Heart right ventricle (tissue), 16 donors: ENCODE results near the gene PRKAB1. TPM values are rescaled to one million over a fixed set of nuclear protein-coding genes. Genes with fewer than 3 reads are reported as not detected.
"Not testable (repeated sequence)": the region's sequence is repeated elsewhere in the genome, so short reads cannot be mapped to it uniquely, and the experiment has no call there.

Experiments
- ATAC-seq, 8 donors: fragments of 200-7000 bp; cut with Tn5 transposase; one replicate each; pipeline ENCODE4 v1.9.1; 2020; ENCODE audit warnings: mild to moderate bottlenecking in 8 of 8, moderate library complexity in 8 of 8, moderate number of reproducible peaks in 1 of 8
- DNase-seq, 2 donors: peaks; one replicate each; pipeline ENCODE4 v3.0.0-alpha.2; 2020
- H3K27ac ChIP-seq, 10 donors: fragments of 200-600 bp; sonication (generic) in 2 of 10; one replicate each; pipeline versions ENCODE4 v1.5.0 to v1.8.0; 2020 to 2022; ENCODE audit warnings: mild to moderate bottlenecking in 3 of 10
- H3K27me3 ChIP-seq, 7 donors: fragments of 200-600 bp; one replicate each; pipeline ENCODE4 v1.8.0; 2021 to 2022; ENCODE audit warnings: mild to moderate bottlenecking in 2 of 7
- H3K36me3 ChIP-seq, 9 donors: fragments of 200-600 bp; sonication (generic) in 1 of 9; one replicate each; pipeline versions ENCODE4 v1.5.0 to v1.8.0; 2020 to 2022; ENCODE audit warnings: mild to moderate bottlenecking in 2 of 9
- H3K4me1 ChIP-seq, 9 donors: fragments of 200-600 bp; sonication (generic) in 1 of 9; one replicate each; pipeline versions ENCODE4 v1.5.0 to v1.8.0; 2020 to 2022; ENCODE audit warnings: mild to moderate bottlenecking in 4 of 9
- H3K4me3 ChIP-seq, 10 donors: fragments of 200-600 bp; sonication (generic) in 2 of 10; one replicate each; pipeline versions ENCODE4 v1.5.0 to v1.8.0; 2020 to 2022; ENCODE audit warnings: mild to moderate bottlenecking in 7 of 10, moderate library complexity in 2 of 10
- H3K9me3 ChIP-seq, 11 donors: fragments of 200-600 bp in 10 of 11; sonication (generic) in 2 of 11; one replicate each; pipeline versions ENCODE4 v1.5.0 to v1.8.0; 2013 to 2022; ENCODE audit warnings: mild to moderate bottlenecking in 2 of 11, control low read depth in 1 of 11, moderate library complexity in 1 of 11
- WGBS, 2 donors: extraction: QIAGEN DNeasy Blood & Tissue Kit; methylation state at CpG; one replicate each; pipeline ENCODE4 v1.1.7; 2013; ENCODE audit warnings: inconsistent platforms in 1 of 2; 5-methylcytosine and 5-hydroxymethylcytosine counted together
- intact Hi-C, 10 donors: fragments of 100-400 bp; cut with DNase I; formaldehyde crosslinking; loops; one replicate each; pipeline versions ENCODE4 v1.11.1 to v1.14.2; 2022
- polyA plus RNA-seq, 2 donors: library from polyadenylated mRNA; stranded (reverse); fragments of 200-250 nt; gene quantifications; one replicate each; pipeline ENCODE4 v1.2.3, GENCODE V29; 2013
- total RNA-seq, 10 donors: library from RNA; stranded (reverse); fragmentation: NEBNext Ultra II Directional in 3 of 10; extraction: Animal tissue kit (Norgen Biotek cat#: 25700) in 3 of 10; gene quantifications; one replicate each; pipeline versions ENCODE4 v1.2.1 to v1.2.4, GENCODE V29; 2021 to 2023
- TF ChIP-seq, protein P1 (sequence below), 9 donors: fragments of 200-600 bp; sonication (generic) in 2 of 9; IDR thresholded peaks; one replicate each; pipeline versions ENCODE4 v1.5.0 to v1.8.0; 2021 to 2022; ENCODE audit warnings: antibody characterized with exemption in 9 of 9, mild to moderate bottlenecking in 5 of 9, moderate library complexity in 1 of 9
- donor health status: Arrhythmogenic right ventricular cardiomyopathy.
- donor health status: ischemic (EF 13 %, LVEDD 7.1; RV severe dilation, severe dysfunction).
- donor health status: healthy with polysubstance abuse.
- donor health status: DM: no; HTN: yes; CAD: no.
- donor health status: DM: no; HTN: no; CAD: no.
- donor health status: ischemic (EF 25% LVEDD 6.9; RV normal size, moderate dysfunction).
- donor health status: ischemic (EF 25% LVEDD 5.7; RV mildly dilated, moderate dysfunction).
- donor health status: healthy.
- donor health status: DM: yes; HTN: yes; CAD: no.
- donor health status: Ischemic cardiomyopathy.
- donor health status: ischemic (EF 35%, LVEDD 5.7; RV mildly dilated, moderate dysfunction).
- donor health status: nonischemic (EF 11% LVEDD 7.7; RV severe dilation, severe dysfunction).
- donor health status: DM: yes; HTN: yes; CAD: no.
- donor health status: PGD.
- donor health status: ischemic (EF 29% LVEDD 5.4; RV normal size, mild dysfunction).
- donor health status: nonischemic (EF 23%, LVEDD 6.1; RV moderate dilation, normal function).

PRKAB1 gene
- total and polyA plus RNA-seq, 12 donors: 8.6 to 14.5 (median 11.0) TPM

DNA sequence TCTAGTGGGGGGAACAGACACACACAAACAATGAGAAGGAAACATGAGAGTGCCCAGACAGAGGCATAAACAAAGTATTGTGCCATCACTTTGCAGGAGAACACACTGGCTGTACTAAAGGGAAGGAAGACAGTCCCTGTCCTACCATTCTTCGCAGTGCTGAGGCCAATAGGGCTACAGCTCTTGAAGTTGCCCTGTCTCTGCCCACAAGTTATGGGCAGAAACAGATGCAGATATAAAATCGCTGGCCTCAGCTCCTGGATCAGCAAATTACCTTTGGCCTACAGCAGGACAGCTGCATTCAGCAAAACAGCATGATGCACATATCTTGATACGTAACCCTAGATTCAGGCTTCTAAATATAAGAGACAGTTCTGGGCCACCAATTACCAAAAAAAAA is 23.0 kb upstream of the PRKAB1 start:
- no peak overlapping the region for H3K4me3 ChIP-seq
- WGBS, 2 donors: 90 to 91% methylated on average over 3 of the region's 3 CpGs
- TF ChIP-seq, protein P1, sequence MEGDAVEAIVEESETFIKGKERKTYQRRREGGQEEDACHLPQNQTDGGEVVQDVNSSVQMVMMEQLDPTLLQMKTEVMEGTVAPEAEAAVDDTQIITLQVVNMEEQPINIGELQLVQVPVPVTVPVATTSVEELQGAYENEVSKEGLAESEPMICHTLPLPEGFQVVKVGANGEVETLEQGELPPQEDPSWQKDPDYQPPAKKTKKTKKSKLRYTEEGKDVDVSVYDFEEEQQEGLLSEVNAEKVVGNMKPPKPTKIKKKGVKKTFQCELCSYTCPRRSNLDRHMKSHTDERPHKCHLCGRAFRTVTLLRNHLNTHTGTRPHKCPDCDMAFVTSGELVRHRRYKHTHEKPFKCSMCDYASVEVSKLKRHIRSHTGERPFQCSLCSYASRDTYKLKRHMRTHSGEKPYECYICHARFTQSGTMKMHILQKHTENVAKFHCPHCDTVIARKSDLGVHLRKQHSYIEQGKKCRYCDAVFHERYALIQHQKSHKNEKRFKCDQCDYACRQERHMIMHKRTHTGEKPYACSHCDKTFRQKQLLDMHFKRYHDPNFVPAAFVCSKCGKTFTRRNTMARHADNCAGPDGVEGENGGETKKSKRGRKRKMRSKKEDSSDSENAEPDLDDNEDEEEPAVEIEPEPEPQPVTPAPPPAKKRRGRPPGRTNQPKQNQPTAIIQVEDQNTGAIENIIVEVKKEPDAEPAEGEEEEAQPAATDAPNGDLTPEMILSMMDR (IDR thresholded peaks at IDR 0.05): no peak
- DNase-seq: no peak
- no peak for ATAC-seq
- no peaks in the 10 kb centered on the region for H3K4me1 ChIP-seq
- H3K27ac ChIP-seq: no peak overlapping the region
- no peaks in the 10 kb centered on the region for H3K36me3 ChIP-seq
- H3K9me3 ChIP-seq: peaks cover 0 to 7% (median 0%) of the 10 kb centered on the region in 11 donors
- intact Hi-C loops: loop anchor here in 3 of 10 donors (5.0 to 10.0 kb wide), 2 partner anchors 50 to 203 kb away; partner anchors contain the start of gene TMEM233 (in 1 of the 3)
- no peaks in the 10 kb centered on the region for H3K27me3 ChIP-seq

DNA sequence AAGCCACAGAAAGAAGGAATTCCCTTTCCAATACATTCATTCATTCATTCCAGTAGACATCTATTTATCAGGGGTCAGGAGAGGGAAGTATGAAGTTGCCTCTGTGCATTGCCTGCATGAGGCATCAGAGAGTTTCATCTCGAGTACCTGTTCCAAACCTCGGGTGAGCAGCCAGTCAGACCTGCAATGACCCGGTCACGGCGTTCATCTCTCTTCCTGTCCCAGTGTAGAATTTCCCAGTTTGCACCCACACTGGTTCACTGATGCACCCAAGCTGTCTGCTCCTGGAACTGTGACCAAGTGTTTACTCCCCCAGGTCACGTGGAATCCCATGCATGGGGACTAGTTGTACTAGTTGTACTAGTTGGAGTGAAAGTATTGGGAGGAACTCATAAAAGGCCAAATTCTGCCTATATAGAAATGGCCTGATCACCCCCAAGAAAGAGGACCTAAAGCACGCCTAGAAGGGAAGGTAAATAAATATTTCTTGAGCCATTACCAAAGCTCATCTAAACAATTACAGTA is 22.3 kb upstream of the PRKAB1 start:
- no peaks in the 10 kb centered on the region for H3K36me3 ChIP-seq
- ATAC-seq: no peak
- no peak overlapping the region for H3K4me3 ChIP-seq
- H3K4me1 ChIP-seq: no peaks in the 10 kb centered on the region
- WGBS, 2 donors: 84 to 89% methylated on average over 7 of the region's 7 CpGs
- DNase-seq: no peak
- intact Hi-C loops: loop anchor here in 3 of 10 donors (5.0 to 10.0 kb wide), 2 partner anchors 51 to 203 kb away; partner anchors contain the start of gene TMEM233 (in 1 of the 3)
- peaks cover 0 to 7% (median 0%) of the 10 kb centered on the region in 11 donors for H3K9me3 ChIP-seq
- TF ChIP-seq, protein P1 (IDR thresholded peaks at IDR 0.05): no peak
- H3K27ac ChIP-seq: no peak overlapping the region
- no peaks in the 10 kb centered on the region for H3K27me3 ChIP-seq

DNA sequence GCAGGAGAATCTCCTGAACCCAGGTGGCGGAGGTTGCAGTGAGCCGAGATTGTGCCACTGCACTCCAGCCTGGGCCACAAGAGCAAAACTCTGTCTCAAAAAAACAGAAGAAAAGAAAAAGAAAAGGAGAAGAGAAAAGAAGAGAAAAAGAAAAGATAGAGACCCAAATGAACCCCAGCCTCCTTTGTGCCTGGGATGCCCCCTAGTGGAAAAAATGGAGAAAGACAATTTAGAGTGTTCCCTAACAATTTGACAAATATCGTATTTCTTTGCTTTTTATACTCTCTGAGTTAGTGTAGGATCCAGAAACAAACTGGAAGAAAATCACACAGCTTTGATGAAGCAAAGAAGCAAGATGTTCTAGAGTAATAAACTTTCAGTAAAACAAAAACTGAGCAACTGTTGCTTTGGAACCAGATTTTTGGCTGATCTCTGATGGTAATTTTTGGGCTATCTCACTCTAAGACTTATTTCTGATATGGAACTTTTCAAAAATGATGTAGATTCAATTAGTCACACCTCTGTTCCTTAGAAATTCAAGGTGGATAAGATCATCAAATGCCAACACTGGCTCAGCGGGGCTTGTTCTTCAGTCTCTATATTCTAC is 18.6 kb upstream of the PRKAB1 start:
- DNase-seq: no peak
- Histone ChIP-seq H3K36me3 (no peaks in the 10 kb centered on the region), H3K9me3 (peaks cover 0 to 32% (median 17%) of the 10 kb centered on the region in 11 donors), H3K4me1 (no peaks in the 10 kb centered on the region), H3K4me3 (no peak overlapping the region), H3K27me3 (no peaks in the 10 kb centered on the region), H3K27ac (no peak overlapping the region)
- WGBS, 2 donors: 64 to 67% methylated on average over 4 of the region's 4 CpGs
- intact Hi-C loops: loop anchor here in 3 of 10 donors (5.0 to 10.0 kb wide), 2 partner anchors 55 to 207 kb away; partner anchors contain the start of gene TMEM233 (in 1 of the 3)
- no peak for ATAC-seq
- TF ChIP-seq, protein P1 (IDR thresholded peaks at IDR 0.05): peak; percentile 48 to 81 (median 63)

DNA sequence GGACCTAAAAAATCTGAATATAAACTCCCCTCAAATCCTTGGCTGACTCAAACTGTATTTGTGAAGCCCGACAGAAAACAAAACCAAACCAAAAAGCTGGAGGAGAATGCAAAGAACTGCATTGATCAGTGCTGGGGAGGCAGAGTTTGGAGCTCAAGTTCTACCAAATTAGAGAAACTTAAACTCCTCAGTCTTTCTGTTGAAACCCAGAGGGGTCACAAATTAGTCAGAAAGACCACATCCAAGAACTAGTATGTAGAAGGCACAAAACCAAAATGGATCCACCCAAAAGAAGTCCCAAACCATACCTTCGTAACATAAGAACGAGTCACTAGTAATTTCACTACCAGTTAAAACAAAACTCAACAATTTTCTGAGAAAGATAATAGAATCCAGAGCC is 15.3 kb upstream of the PRKAB1 start:
- peaks cover 0 to 32% (median 19%) of the 10 kb centered on the region in 11 donors for H3K9me3 ChIP-seq
- no peak overlapping the region for H3K27ac ChIP-seq
- H3K4me1 ChIP-seq: no peaks in the 10 kb centered on the region
- ATAC-seq (no peak), DNase-seq (no peak)
- H3K4me3 ChIP-seq: no peak overlapping the region
- 66 to 84% methylated on average over 3 of the region's 3 CpGs for WGBS, 2 donors
- intact Hi-C loops: loop anchor here in 1 of 10 donors (10.0 kb wide), 1 partner anchor 252 kb away; no protein-coding TSS in a partner anchor
- H3K27me3 ChIP-seq: no peaks in the 10 kb centered on the region
- TF ChIP-seq, protein P1 (IDR thresholded peaks at IDR 0.05): no peak
- no peaks in the 10 kb centered on the region for H3K36me3 ChIP-seq

DNA sequence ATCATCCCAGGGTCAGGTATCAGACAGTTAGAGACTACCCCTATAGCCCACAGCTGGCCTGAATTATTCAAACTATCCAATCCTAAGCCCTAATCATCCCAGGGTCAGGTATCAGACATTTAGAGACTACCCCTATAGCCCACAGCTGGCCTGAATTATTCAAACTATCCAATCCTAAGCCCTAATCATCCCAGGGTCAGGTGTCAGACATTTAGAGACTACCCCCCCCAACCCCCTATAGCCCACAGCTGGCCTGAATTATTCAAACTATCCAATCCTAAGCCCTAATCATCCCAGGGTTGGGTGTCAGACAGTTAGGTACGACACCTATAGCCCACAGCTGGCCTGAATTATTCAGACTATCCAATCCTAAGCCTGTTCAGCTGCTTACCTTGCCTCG is 10.9 kb upstream of the PRKAB1 start:
- not testable (repeated sequence) for H3K27ac ChIP-seq, H3K4me3 ChIP-seq, ATAC-seq, H3K27me3 ChIP-seq, H3K36me3 ChIP-seq, DNase-seq
- 77 to 81% methylated on average over 2 of the region's 2 CpGs for WGBS, 2 donors
- peaks cover 0 to 11% (median 0%) of the 10 kb centered on the region in 9 donors for H3K4me1 ChIP-seq
- H3K9me3 ChIP-seq: peaks cover 0 to 29% (median 17%) of the 10 kb centered on the region in 11 donors
- intact Hi-C loops: loop anchor here in 1 of 10 donors (10.0 kb wide), 1 partner anchor 248 kb away; no protein-coding TSS in a partner anchor
